ENCODE results near the gene PHF1. TPM values are rescaled to one million over a fixed set of nuclear protein-coding genes. Genes with fewer than 3 reads are reported as not detected.

The PHF1 gene
- total and polyA plus RNA-seq, 2 of the 13 experiments (the other 11 are each of a cell fraction or from before 2014, with no cell fraction given), result 25.4 to 61.9 TPM

DNA sequence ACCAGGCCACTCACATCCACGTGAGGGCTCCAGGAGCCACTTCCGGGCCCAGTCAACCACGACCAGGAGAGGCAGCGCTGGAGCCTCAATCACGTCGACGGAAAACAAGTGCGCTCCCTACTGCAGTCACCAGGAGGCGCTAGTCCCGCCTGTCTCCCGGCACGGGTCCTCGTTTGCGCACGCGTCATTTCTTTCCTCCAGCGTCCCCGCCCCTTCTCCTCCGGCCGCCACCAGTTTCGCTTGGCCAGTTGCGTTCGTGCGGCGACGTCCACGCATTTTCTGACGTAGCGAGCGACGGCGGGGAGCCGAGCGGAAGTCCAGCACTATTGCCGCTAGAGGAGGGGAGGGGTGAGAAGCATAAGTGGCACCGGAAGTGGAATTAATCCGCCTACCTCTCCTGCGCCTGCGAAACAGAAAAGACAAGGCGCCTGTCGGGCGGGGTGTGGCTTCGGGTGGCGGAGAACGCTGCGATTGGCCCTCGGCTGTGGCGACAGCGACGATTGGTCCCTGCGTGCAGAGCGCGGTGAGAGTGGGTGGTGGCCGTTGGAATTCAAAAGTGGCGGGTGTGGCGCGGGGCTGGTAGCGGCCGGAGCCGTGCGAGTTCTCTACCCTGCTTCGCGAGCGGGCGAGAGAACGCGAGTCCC lies 19.4 kb upstream of the PHF1 start, which contains the start of gene KIFC1 (continued):
- TF ChIP-seq, protein P1, sequence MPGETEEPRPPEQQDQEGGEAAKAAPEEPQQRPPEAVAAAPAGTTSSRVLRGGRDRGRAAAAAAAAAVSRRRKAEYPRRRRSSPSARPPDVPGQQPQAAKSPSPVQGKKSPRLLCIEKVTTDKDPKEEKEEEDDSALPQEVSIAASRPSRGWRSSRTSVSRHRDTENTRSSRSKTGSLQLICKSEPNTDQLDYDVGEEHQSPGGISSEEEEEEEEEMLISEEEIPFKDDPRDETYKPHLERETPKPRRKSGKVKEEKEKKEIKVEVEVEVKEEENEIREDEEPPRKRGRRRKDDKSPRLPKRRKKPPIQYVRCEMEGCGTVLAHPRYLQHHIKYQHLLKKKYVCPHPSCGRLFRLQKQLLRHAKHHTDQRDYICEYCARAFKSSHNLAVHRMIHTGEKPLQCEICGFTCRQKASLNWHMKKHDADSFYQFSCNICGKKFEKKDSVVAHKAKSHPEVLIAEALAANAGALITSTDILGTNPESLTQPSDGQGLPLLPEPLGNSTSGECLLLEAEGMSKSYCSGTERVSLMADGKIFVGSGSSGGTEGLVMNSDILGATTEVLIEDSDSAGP (CRISPR knock-in tag; IDR thresholded peaks at IDR 0.05; ENCODE audit: borderline replicate concordance), result peak; percentile 96
- TF ChIP-seq, protein P2, sequence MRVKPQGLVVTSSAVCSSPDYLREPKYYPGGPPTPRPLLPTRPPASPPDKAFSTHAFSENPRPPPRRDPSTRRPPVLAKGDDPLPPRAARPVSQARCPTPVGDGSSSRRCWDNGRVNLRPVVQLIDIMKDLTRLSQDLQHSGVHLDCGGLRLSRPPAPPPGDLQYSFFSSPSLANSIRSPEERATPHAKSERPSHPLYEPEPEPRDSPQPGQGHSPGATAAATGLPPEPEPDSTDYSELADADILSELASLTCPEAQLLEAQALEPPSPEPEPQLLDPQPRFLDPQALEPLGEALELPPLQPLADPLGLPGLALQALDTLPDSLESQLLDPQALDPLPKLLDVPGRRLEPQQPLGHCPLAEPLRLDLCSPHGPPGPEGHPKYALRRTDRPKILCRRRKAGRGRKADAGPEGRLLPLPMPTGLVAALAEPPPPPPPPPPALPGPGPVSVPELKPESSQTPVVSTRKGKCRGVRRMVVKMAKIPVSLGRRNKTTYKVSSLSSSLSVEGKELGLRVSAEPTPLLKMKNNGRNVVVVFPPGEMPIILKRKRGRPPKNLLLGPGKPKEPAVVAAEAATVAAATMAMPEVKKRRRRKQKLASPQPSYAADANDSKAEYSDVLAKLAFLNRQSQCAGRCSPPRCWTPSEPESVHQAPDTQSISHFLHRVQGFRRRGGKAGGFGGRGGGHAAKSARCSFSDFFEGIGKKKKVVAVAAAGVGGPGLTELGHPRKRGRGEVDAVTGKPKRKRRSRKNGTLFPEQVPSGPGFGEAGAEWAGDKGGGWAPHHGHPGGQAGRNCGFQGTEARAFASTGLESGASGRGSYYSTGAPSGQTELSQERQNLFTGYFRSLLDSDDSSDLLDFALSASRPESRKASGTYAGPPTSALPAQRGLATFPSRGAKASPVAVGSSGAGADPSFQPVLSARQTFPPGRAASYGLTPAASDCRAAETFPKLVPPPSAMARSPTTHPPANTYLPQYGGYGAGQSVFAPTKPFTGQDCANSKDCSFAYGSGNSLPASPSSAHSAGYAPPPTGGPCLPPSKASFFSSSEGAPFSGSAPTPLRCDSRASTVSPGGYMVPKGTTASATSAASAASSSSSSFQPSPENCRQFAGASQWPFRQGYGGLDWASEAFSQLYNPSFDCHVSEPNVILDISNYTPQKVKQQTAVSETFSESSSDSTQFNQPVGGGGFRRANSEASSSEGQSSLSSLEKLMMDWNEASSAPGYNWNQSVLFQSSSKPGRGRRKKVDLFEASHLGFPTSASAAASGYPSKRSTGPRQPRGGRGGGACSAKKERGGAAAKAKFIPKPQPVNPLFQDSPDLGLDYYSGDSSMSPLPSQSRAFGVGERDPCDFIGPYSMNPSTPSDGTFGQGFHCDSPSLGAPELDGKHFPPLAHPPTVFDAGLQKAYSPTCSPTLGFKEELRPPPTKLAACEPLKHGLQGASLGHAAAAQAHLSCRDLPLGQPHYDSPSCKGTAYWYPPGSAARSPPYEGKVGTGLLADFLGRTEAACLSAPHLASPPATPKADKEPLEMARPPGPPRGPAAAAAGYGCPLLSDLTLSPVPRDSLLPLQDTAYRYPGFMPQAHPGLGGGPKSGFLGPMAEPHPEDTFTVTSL (CRISPR knock-in tag; IDR thresholded peaks at IDR 0.05; ENCODE audit: borderline replicate concordance), result peak; percentile 76
- peak; percentile 75; the same call in 1 of the 2 replicates for TF ChIP-seq ZNF644 (CRISPR knock-in tag; IDR thresholded peaks at IDR 0.05; ENCODE audit: low read depth)
- TF ChIP-seq, protein P3, sequence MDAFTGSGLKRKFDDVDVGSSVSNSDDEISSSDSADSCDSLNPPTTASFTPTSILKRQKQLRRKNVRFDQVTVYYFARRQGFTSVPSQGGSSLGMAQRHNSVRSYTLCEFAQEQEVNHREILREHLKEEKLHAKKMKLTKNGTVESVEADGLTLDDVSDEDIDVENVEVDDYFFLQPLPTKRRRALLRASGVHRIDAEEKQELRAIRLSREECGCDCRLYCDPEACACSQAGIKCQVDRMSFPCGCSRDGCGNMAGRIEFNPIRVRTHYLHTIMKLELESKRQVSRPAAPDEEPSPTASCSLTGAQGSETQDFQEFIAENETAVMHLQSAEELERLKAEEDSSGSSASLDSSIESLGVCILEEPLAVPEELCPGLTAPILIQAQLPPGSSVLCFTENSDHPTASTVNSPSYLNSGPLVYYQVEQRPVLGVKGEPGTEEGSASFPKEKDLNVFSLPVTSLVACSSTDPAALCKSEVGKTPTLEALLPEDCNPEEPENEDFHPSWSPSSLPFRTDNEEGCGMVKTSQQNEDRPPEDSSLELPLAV (CRISPR knock-in tag; conservative IDR thresholded peaks at IDR 0.05; ENCODE audit: low read depth), result peak; percentile 82; the same call in 1 of the 2 replicates
- peak; percentile 94; the same call in 1 of the 2 replicates for TF ChIP-seq ZNF224 (CRISPR knock-in tag; IDR thresholded peaks at IDR 0.05)
- no peak for TF ChIP-seq SNAI1 (CRISPR knock-in tag; IDR thresholded peaks at IDR 0.05; ENCODE audit: borderline replicate concordance)
- 0 out of 2 replicates have a peak, but pooled peaks have one; percentile 82 for TF ChIP-seq CENPT (CRISPR knock-in tag; IDR thresholded peaks at IDR 0.05; ENCODE audit: low read depth)
- TF ChIP-seq MIER3 (CRISPR knock-in tag; IDR thresholded peaks at IDR 0.05; ENCODE audit: borderline replicate concordance), result peak; percentile 94
- TF ChIP-seq, protein P4, sequence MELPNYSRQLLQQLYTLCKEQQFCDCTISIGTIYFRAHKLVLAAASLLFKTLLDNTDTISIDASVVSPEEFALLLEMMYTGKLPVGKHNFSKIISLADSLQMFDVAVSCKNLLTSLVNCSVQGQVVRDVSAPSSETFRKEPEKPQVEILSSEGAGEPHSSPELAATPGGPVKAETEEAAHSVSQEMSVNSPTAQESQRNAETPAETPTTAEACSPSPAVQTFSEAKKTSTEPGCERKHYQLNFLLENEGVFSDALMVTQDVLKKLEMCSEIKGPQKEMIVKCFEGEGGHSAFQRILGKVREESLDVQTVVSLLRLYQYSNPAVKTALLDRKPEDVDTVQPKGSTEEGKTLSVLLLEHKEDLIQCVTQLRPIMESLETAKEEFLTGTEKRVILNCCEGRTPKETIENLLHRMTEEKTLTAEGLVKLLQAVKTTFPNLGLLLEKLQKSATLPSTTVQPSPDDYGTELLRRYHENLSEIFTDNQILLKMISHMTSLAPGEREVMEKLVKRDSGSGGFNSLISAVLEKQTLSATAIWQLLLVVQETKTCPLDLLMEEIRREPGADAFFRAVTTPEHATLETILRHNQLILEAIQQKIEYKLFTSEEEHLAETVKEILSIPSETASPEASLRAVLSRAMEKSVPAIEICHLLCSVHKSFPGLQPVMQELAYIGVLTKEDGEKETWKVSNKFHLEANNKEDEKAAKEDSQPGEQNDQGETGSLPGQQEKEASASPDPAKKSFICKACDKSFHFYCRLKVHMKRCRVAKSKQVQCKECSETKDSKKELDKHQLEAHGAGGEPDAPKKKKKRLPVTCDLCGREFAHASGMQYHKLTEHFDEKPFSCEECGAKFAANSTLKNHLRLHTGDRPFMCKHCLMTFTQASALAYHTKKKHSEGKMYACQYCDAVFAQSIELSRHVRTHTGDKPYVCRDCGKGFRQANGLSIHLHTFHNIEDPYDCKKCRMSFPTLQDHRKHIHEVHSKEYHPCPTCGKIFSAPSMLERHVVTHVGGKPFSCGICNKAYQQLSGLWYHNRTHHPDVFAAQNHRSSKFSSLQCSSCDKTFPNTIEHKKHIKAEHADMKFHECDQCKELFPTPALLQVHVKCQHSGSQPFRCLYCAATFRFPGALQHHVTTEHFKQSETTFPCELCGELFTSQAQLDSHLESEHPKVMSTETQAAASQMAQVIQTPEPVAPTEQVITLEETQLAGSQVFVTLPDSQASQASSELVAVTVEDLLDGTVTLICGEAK (IDR thresholded peaks at IDR 0.05), result peak; percentile 78
- TF ChIP-seq, protein P4 (CRISPR knock-in tag; IDR thresholded peaks at IDR 0.05), result peak; percentile 80
